B cell (primary cell): ENCODE data around the gene EYS. TPM values are rescaled to one million over a fixed set of nuclear protein-coding genes. Genes with fewer than 3 reads are reported as not detected.

Experiments used
- ATAC-seq: fragments of 200-7000 bp; cut with Tn5 transposase; one replicate; pipeline ENCODE4 v1.10.0; 2021; ENCODE audit warnings: low read depth, mild to moderate bottlenecking, moderate number of reproducible peaks, moderate library complexity
- CTCF ChIA-PET: fragments of 350-600 bp; sonication (Branson Sonifier 250); formaldehyde crosslinking; loops from one replicate; lab custom pipeline; 2021; ENCODE audit warnings: antibody characterized with exemption, inconsistent platforms; lab: Charles Lee
- POLR2A ChIA-PET: fragments of 350-600 bp; sonication (Branson Sonifier 250); formaldehyde crosslinking; loops from one replicate; lab custom pipeline; 2021; ENCODE audit warnings: antibody characterized with exemption; lab: Charles Lee
- DNase-seq: peaks from one replicate; pipeline ENCODE4 v3.0.0; 2013
- H2AFZ ChIP-seq: 2 replicates; pipeline ENCODE4 v1.6.1; 2012; ENCODE audit warnings: mild to moderate bottlenecking, low read depth, low read length; ENCODE audit not compliant: insufficient read depth, poor library complexity, severe bottlenecking
- H3K27ac ChIP-seq, 2 donors: 1 replicate in 1 of 2; 2 replicates in 1 of 2; pipeline ENCODE4 v1.5.1; 2012 to 2013; ENCODE audit warnings: low read length in 2 of 2, mild to moderate bottlenecking in 2 of 2, moderate library complexity in 1 of 2
- H3K27me3 ChIP-seq, 4 experiments: fragments of 200-600 bp in 1 of 4; sonication (generic) in 1 of 4; replicated peaks in 1 of 4; 1 replicate in 2 of 4; 2 replicates in 2 of 4; pipeline versions ENCODE4 v1.6.1 to v1.7.0; 2013 to 2016; ENCODE audit warnings: low read length in 3 of 4, mild to moderate bottlenecking in 2 of 4, mixed read lengths in 1 of 4, moderate library complexity in 1 of 4; ENCODE audit not compliant: insufficient read depth in 4 of 4, control insufficient read depth in 3 of 4; ENCODE audit errors: control extremely low read depth in 1 of 4
- H3K36me3 ChIP-seq, 2 experiments: replicated peaks in 1 of 2; 1 replicate in 1 of 2; 2 replicates in 1 of 2; pipeline versions ENCODE4 v1.6.1 to v1.7.1; 2013; ENCODE audit warnings: low read length in 1 of 2; ENCODE audit not compliant: insufficient read depth in 2 of 2, control insufficient read depth in 1 of 2; ENCODE audit errors: control extremely low read depth in 1 of 2, extremely low read depth in 1 of 2
- H3K4me1 ChIP-seq, 2 donors: fragments of 200-600 bp in 1 of 2; sonication (generic) in 1 of 2; 1 replicate in 1 of 2; 2 replicates in 1 of 2; pipeline versions ENCODE4 v1.5.1 to v1.6.1; 2013 to 2017; ENCODE audit warnings: low read length in 2 of 2; ENCODE audit not compliant: control insufficient read depth in 2 of 2, insufficient read depth in 2 of 2
- H3K4me2 ChIP-seq: replicated peaks from 2 replicates; pipeline ENCODE3; 2012; ENCODE audit warnings: mild to moderate bottlenecking, low read depth, low read length; ENCODE audit not compliant: poor library complexity, severe bottlenecking
- H3K4me3 ChIP-seq, 5 experiments: fragments of 200-600 bp in 1 of 5; sonication (generic) in 1 of 5; 1 replicate in 3 of 5; 2 replicates in 2 of 5; pipeline versions ENCODE4 v1.5.1 to v1.7.0; 2011 to 2016; ENCODE audit warnings: low read length in 4 of 5, mild to moderate bottlenecking in 4 of 5, low read depth in 2 of 5, control low read depth in 1 of 5, moderate library complexity in 1 of 5; ENCODE audit not compliant: insufficient read depth in 1 of 5; ENCODE audit errors: control extremely low read depth in 1 of 5, extremely low read depth in 1 of 5
- H3K79me2 ChIP-seq: fragments of 200-600 bp; sonication (generic); one replicate; pipeline ENCODE4 v1.6.0; 2016; ENCODE audit warnings: low read length; ENCODE audit not compliant: control insufficient read depth, insufficient read depth
- H3K9ac ChIP-seq: fragments of 200-600 bp; sonication (generic); 2 replicates; pipeline ENCODE4 v1.6.1; 2017; ENCODE audit warnings: mild to moderate bottlenecking, low read length, moderate library complexity
- H3K9me3 ChIP-seq, 3 donors: one replicate each; pipeline versions ENCODE4 v1.6.1 to v1.7.1; 2013; ENCODE audit warnings: low read length in 2 of 3; ENCODE audit not compliant: control insufficient read depth in 2 of 3, insufficient read depth in 1 of 3; ENCODE audit errors: control extremely low read depth in 1 of 3
- H4K20me1 ChIP-seq: 2 replicates; pipeline ENCODE4 v1.6.0; 2012; ENCODE audit warnings: mild to moderate bottlenecking, low read length; ENCODE audit not compliant: insufficient read depth, control insufficient read depth, poor library complexity, severe bottlenecking
- H3K27ac Mint-ChIP-seq: one replicate; pipeline ENCODE4 v1.8.0; 2021; ENCODE audit warnings: mixed read lengths
- H3K27me3 Mint-ChIP-seq: one replicate; pipeline ENCODE4 v1.8.0; 2021; ENCODE audit warnings: mixed read lengths
- H3K4me1 Mint-ChIP-seq: one replicate; pipeline ENCODE4 v1.8.0; 2021; ENCODE audit warnings: mixed read lengths
- H3K4me3 Mint-ChIP-seq: one replicate; pipeline ENCODE4 v1.8.0; 2021; ENCODE audit warnings: mixed read lengths
- H3K9me3 Mint-ChIP-seq: one replicate; pipeline ENCODE4 v1.8.0; 2022; ENCODE audit warnings: mixed read lengths; ENCODE audit not compliant: insufficient read depth
- EZH2 ChIP-seq: IDR thresholded peaks from 2 replicates; pipeline ENCODE4 v1.6.1; 2012; ENCODE audit warnings: borderline replicate concordance, low read depth, mild to moderate bottlenecking, moderate library complexity, low read length; ENCODE audit not compliant: insufficient read depth, poor library complexity, severe bottlenecking
- WGBS: methylation state at CpG from one replicate; pipeline ENCODE4 v1.1.5; 2013; ENCODE audit warnings: missing lambda C conversion rate; ENCODE audit not compliant: insufficient coverage; 5-methylcytosine and 5-hydroxymethylcytosine counted together
- intact Hi-C: fragments of 100-400 bp; cut with micrococcal nuclease; formaldehyde crosslinking; loops from one replicate; pipeline ENCODE4 v1.10.0; 2022
- polyA plus RNA-seq: library from polyadenylated mRNA; depleted of rRNA; stranded (reverse); fragments of >200 nt; gene quantifications from 2 replicates; pipeline ENCODE4 v1.2.3, GENCODE V29; 2012
- total RNA-seq, 2 donors: library from RNA; stranded (reverse); fragments of 120-200 nt in 1 of 2; gene quantifications; 1 replicate in 1 of 2; 2 replicates in 1 of 2; pipeline versions ENCODE4 v1.2.3 to v1.2.4, GENCODE V29; 2013 to 2022
- TF ChIP-seq, protein P1 (sequence below): fragments of 200-600 bp; IDR thresholded peaks from one replicate; pipeline ENCODE4 v1.8.0; 2022; ENCODE audit warnings: antibody characterized with exemption, mild to moderate bottlenecking

The EYS gene
- total and polyA plus RNA-seq, 2 donors (not counting 1 experiment from before 2014, with no cell fraction given) = not detected

DNA sequence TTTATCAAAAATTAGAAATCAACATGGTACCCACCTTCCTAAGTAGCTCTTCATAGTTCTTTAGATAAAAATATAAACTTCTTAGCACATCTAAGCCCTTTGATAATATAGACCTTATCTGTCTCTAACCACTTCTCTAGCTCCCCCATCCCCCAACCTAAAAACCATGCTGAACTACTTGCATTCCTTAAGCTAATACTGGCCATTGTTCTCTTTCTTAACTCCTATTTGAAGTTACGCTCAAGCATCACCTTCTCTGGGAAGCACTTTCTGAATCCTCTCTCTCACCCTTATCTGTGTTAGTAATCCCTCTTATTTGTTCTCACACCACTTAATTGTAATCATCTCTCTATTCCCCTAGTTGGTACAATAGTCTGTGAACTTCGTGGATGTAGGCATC, 1918.5 kb downstream of the EYS start:
- 100% methylated on average over 1 of the region's 2 CpGs for WGBS

DNA sequence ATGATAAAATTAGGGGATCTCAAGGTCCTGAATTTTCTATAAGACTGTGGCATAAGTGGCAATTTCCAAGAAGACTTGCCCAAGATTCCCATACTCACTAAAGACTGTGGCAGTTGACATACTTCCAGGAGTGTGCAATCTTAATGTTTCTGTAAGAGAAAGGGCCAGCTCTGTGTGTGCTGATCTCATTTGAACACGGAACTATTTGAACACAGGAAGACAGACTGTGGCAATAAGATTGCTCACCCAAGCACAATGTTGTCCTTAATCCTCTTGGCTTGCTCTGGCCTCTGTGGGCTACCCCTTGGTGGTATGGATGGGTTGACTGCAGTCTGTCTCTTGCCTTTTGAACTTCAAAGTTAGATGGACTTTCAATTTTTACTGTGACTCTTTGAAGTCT, 1920.0 kb downstream of the EYS start:
- DNase-seq = no peak
- no peak overlapping the region for H2AFZ ChIP-seq
- no peak overlapping the region for H3K27ac ChIP-seq
- ChIA-PET CTCF (no interaction called here), POLR2A (no interaction called here)
- H3K9me3 ChIP-seq = no peaks in the 10 kb centered on the region
- no peak for TF ChIP-seq EZH2
- TF ChIP-seq, protein P1, sequence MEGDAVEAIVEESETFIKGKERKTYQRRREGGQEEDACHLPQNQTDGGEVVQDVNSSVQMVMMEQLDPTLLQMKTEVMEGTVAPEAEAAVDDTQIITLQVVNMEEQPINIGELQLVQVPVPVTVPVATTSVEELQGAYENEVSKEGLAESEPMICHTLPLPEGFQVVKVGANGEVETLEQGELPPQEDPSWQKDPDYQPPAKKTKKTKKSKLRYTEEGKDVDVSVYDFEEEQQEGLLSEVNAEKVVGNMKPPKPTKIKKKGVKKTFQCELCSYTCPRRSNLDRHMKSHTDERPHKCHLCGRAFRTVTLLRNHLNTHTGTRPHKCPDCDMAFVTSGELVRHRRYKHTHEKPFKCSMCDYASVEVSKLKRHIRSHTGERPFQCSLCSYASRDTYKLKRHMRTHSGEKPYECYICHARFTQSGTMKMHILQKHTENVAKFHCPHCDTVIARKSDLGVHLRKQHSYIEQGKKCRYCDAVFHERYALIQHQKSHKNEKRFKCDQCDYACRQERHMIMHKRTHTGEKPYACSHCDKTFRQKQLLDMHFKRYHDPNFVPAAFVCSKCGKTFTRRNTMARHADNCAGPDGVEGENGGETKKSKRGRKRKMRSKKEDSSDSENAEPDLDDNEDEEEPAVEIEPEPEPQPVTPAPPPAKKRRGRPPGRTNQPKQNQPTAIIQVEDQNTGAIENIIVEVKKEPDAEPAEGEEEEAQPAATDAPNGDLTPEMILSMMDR = no peak
- no peak overlapping the region for H3K9ac ChIP-seq
- no peaks in the 10 kb centered on the region for H3K27me3 ChIP-seq
- H3K4me2 ChIP-seq = no peak overlapping the region
- no peaks in the 10 kb centered on the region for H3K4me1 ChIP-seq
- H4K20me1 ChIP-seq = no peaks in the 10 kb centered on the region
- peaks cover 17% of the 10 kb centered on the region for H3K27me3 Mint-ChIP-seq
- no peak overlapping the region for H3K27ac Mint-ChIP-seq
- intact Hi-C loops = no loop called here
- no peaks in the 10 kb centered on the region for H3K4me1 Mint-ChIP-seq
- ATAC-seq = no peak
- no peaks in the 10 kb centered on the region for H3K79me2 ChIP-seq
- WGBS = 100% methylated on average over 1 of the region's 1 CpG
- H3K9me3 Mint-ChIP-seq = no peaks in the 10 kb centered on the region
- H3K4me3 ChIP-seq = no peak overlapping the region
- no peaks in the 10 kb centered on the region for H3K36me3 ChIP-seq
- no peak overlapping the region for H3K4me3 Mint-ChIP-seq

More for the DNA sequence above, 1918.5 kb downstream of the EYS start:
- Histone ChIP-seq H3K79me2 (no peaks in the 10 kb centered on the region), H3K27ac (no peak overlapping the region), H3K4me2 (no peak overlapping the region), H3K4me1 (no peaks in the 10 kb centered on the region), H2AFZ (no peak overlapping the region), H3K27me3 (no peaks in the 10 kb centered on the region), H3K36me3 (no peaks in the 10 kb centered on the region), H4K20me1 (no peaks in the 10 kb centered on the region), H3K9ac (no peak overlapping the region), H3K9me3 (no peaks in the 10 kb centered on the region), H3K4me3 (no peak overlapping the region)
- ATAC-seq (no peak), DNase-seq (no peak)
- POLR2A ChIA-PET = no interaction called here
- Mint-ChIP-seq H3K4me3 (no peak overlapping the region), H3K27ac (no peak overlapping the region), H3K4me1 (no peaks in the 10 kb centered on the region), H3K9me3 (no peaks in the 10 kb centered on the region), H3K27me3 (peaks cover 9% of the 10 kb centered on the region)
- intact Hi-C loops = no loop called here
- TF ChIP-seq, protein P1 = no peak
- no peak for TF ChIP-seq EZH2
- CTCF ChIA-PET = no interaction called here
